Measurements from ENCODE around the gene FBN1.

The FBN1 gene

DNA sequence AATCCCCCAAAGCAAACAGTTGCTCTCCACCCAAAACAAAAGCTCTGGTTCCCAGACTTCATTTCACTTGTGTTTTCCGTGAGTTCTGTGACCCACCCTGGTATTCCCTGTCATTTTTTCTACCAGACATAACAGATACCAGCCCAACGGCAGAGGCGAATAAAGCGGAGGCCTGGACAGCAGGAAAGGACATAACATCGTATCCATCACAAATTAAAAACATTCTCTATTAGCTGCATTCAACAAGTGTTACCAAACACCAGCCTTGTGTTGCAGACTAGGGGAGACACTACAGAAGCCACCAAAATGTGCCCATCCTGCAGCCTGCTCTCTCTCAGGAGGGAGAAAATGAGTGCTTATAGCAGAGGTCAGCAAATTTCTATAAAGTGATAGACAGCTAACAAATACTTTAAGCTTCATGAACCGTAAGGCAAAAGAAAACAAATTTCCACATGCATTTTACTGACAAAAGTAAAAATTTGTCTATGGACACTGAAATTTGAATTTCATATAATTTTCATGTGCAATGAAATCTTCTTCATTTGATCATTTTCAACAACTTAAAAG is 7.1 kb upstream of the FBN1 start:
- no peak for DNase-seq (ENCODE audit: low spot score)

DNA sequence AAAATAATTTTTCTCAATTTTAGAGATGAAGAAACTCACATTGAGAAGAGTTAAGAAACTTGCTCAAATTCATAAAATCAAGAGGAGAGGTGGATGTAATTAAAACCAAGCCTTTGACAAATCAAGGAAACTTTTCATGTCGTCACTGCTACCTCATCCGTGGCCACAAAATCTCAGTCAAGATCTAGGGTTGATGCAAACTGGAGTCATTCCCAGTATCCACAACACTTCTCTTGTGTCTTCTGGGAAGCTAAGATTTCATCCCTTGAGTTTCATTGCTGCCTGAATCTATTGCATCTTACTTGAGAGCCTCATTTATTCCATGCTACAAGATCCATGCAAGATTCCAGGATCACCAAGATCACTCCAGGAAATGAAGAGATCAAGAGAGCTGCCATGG is 5.4 kb upstream of the FBN1 start:
- DNase-seq (ENCODE audit: low spot score), result no peak

GRCh38 chr15:48647962-48648361 is 2.5 kb upstream of the FBN1 start:
- peak; percentile 47 for DNase-seq (ENCODE audit: low spot score)

DNA sequence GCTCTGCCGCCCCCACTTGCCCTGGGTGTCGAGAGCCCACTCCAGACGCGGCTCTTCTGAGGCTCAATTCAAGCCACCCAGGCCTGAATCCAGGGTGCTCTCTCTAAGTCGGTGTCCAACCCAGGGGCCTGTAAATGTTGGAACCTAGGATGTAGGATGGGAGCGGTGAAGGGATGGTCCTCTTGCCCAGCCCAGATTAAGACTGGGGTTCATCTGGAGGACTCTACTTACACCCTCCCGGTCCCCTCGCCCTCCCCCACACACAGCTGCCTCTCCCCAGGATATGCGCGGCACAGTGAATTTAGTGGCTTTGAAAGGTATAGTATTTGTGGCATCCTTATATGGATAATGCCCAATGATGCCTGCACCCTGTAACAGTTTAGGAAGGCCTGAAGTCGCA is 822 bp upstream of the FBN1 start:
- DNase-seq (ENCODE audit: low spot score), result no peak

DNA sequence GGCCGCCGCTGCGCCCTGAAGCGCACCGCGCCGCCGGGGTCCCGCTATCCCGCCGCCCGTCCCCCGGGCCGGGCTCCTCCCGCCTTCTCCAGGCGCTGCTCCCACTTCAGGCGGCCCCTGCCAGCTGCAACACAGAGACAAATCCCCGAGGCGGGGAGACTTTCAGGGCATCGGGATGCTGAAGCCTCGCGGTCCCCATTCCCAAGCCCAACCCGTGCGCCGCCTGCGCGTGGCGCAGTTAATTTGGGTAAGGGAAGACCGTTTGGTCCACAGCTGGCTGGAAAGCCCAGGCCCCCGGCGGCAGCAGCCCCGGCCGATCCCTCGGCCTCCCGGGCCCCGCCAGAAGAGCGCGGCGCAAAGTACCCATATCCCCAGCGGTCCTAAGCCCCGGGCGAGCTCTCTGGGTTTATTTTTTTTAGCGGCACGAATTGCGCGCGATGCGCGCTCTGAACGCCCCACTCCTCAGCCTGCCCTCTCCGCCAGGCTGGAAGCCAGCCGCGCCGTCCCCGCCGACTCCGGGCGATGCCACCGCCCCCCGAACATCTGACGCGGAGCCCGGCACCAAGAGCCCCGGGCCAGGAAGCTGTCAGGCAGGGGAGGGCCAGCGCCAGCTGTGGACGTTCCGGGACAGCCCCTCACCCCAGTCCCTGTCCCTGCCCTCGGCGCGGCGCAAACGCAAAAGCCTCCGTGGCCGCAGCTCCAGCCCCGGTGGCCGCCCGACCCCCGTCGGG is 517 bp downstream of the FBN1 start:
- peak; percentile 61 for DNase-seq (ENCODE audit: low spot score)

GRCh38 chr15:48644467-48644826 is 1.1 kb downstream of the FBN1 start:
- DNase-seq (ENCODE audit: low spot score), result peak; percentile 35

- no peak for DNase-seq (ENCODE audit: low spot score)
Measured at GRCh38 chr15:48643776-48644466, 1.6 kb downstream of the FBN1 start.

DNA sequence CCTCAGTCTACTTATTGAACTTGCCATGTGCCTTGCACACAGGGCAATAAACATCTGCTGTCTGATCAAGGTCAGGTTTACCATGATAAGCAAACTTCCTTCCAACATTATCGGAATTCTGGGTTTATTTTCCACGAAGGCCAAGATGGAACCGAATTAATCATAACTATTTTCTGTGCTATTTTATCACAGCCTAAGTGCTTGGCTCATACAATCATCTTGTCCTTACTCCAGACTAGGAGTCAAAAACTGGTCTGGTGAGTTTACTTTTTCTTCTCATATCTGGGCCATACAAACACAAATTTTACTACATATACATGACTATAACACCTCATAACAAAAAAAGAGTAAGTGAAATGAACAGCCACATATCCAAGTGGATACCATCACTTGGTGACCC is 2.3 kb downstream of the FBN1 start:
- DNase-seq (ENCODE audit: low spot score), result no peak

GRCh38 chr15:48642795-48643194 is 2.7 kb downstream of the FBN1 start:
- DNase-seq (ENCODE audit: low spot score), result no peak

GRCh38 chr15:48641416-48641815 is 4.1 kb downstream of the FBN1 start:
- peak; percentile 17 for DNase-seq (ENCODE audit: low spot score)

DNA sequence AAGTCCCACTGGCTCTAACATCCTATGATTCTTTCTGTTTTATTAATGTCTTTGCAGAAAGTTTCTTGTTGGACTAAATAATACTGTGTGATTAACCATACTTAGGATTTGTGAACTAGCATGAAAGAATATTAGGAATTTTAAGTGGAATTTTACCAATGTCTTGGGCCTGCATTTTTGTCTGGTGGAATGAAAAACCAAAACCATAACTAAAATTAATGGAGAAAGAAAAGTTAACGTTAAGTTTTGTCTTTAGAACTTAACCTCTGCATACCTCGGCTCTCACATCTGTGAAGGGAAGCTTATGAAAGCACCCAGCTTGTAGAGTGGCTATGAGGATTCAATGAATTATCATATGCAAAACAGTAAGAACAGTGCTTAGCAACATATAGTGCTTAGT is 6.5 kb downstream of the FBN1 start:
- DNase-seq (ENCODE audit: low spot score), result no peak

GRCh38 chr15:48637639-48638038 is 7.9 kb downstream of the FBN1 start:
- no peak for DNase-seq (ENCODE audit: low spot score)

DNA sequence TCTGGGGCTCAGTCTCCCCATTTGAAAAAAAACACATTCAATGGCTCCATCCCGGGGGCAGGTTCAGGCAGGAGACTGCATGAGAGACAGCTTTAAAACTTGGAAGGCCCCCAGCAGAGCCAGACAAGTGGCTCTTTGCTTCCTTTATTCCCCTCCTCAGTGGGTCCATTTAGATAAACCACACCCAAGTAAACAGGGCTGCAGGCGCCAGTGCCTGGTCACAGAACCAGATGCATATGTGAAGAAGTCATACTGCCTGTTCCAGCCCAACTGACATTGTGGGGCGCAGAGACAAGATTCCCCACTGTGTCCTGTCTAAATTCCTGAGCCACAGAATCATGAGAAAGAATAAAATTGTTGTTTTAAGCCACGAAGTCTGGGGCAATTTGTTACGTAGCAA is 9.0 kb downstream of the FBN1 start:
- DNase-seq (ENCODE audit: low spot score), result no peak

DNA sequence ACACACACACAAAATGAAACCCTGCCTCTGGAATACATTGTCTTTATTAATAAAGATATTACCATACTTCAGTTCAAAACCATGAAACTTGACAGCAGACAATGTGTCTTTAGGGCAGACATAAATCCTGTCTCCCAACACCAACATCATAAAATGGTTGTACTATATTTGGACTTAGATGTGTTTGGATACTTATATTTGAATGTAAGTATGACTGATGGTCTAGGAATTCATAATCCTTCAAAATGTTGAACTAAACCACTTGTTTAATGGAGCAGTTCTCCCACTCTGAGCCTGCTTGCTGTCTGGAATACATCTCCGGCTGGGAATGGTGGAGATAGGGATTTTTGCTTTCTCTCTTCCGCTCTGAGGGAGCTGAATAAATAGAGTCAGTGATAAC is 10.6 kb downstream of the FBN1 start:
- DNase-seq (ENCODE audit: low spot score), result no peak

- no peak for DNase-seq (ENCODE audit: low spot score)
Measured at GRCh38 chr15:48634096-48634495, 11.4 kb downstream of the FBN1 start.

DNA sequence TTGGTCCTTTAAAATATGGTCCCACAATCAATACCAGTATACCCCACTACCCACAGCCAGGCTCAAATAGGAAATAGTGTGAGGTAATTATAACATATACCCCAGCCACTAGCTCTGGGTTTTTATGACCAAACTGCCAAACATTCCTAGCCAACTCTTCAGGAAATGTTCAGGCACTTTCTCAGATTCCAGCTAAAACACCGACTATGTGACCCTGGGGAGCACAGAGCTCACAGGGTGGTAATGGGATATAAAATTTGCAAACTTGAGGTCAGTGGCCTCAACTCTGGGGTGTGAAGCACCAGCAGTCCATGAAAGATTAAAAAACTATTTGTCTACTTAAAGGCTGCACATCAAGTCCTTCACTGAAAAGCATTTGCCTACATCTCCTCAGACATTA is 12.9 kb downstream of the FBN1 start:
- DNase-seq (ENCODE audit: low spot score), result no peak

DNA sequence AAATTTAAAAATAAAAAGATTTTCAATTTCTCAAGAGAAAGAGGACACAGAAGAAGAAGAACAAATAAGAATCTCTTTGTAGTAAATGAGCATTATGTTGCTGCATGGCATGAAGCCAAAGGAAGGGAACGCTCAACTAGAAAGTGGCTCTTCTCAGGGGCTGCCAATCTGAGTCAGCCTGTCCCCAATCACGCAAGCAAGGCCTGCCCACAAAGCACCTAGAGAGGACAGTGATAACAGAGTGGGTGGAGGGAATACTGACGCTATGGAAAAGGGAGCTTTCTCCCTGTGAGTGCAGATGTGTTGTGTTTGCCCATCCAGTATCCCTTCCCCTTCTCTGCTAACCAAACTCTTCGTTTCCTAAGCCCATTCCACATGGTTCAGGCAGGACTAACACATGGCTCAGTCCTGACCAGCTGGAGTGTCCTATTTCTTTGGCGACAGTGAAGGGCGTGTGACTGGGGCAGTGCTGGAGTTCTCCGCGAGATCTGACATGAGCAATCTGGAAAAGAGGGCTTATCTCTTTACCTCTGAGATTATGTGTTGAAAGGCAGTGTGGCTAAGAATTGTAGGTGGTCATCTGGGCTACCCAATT is 14.2 kb downstream of the FBN1 start:
- peak; percentile 12 for DNase-seq (ENCODE audit: low spot score)

GRCh38 chr15:48630245-48630644 is 15.3 kb downstream of the FBN1 start:
- no peak for DNase-seq (ENCODE audit: low spot score)

- DNase-seq (ENCODE audit: low spot score), result no peak
Measured at GRCh38 chr15:48628832-48629231, 16.7 kb downstream of the FBN1 start.

DNA sequence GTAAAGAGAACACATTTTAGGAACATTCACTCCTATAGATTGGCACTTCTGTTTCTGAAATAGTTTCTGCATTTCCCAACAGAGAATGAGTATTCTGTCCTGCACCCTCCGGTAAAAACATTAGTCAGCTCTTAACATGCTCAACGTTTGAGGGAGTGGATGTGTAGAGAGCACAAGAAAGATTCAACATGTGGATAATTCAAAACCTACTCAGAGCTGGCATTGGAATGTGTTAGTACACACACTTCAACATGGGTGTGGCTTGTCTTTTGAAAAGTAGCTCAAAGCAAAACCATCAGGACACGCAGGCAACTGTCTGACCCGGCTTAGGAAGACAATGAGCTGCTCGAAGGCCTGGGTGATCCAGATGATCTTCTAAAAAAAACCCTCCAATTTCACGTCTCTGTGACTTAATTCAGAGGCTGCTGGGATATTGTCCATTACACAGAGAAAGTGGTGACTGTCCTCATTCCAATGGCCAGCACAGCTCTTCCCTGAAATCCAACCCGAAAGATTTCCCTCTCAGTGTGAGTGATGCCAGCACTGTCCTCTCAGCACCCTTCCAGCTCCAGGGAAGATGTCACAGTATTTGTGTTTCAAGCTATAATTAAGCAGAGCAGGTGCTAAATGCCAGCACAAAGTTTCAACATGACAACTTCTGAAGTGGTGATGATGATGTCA is 18.1 kb downstream of the FBN1 start:
- no peak for DNase-seq (ENCODE audit: low spot score)

GRCh38 chr15:48625126-48625525 is 20.4 kb downstream of the FBN1 start:
- no peak for DNase-seq (ENCODE audit: low spot score)

DNA sequence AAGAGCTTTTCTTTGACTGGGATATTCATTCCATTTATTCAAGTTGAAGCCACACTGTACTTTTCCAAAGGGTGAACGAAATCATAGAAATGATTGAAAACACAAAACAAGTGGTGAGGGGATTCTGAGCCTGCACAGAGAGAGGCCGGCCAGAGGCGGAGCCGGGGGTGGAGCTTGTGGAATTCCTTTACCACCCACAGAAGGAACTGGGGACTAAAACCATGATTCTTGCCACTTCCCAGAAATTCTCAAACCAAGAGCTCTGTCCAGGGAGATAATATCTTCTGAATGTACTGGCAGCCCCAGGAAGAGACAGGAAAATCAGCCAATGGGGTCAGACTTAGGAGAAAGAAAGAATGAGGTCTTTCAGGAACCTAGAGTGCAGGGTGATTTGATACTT is 20.8 kb downstream of the FBN1 start:
- DNase-seq (ENCODE audit: low spot score), result no peak

Data from SK-N-DZ (cell line).